HepG2 (cell line): ENCODE measurements around the gene AQP7. TPM values are rescaled to one million over a fixed set of nuclear protein-coding genes. Genes with fewer than 3 reads are reported as not detected.

Source experiments
- ATAC-seq: fragments of 200-7000 bp; cut with Tn5 transposase; 3 replicates; pipeline ENCODE4 v1.9.1; 2020; ENCODE audit warnings: mild to moderate bottlenecking, moderate library complexity
- BruUV-seq: library from RNA; stranded (reverse); fragments of 400-500 nt; replicated peaks from 2 replicates; lab custom pipeline; 2021; lab: Mats Ljungman, UMichigan
- CTCF ChIA-PET: fragments of 300-600 bp; formaldehyde crosslinking; extraction: SDS; loops from one replicate; lab custom pipeline; 2021; ENCODE audit warnings: low total read pairs, inconsistent platforms, low intra/inter-chr PET ratio; lab: Yijun Ruan, JAX
- POLR2A ChIA-PET: fragments of 350-600 bp; sonication (Branson Sonifier 250); formaldehyde crosslinking; loops from one replicate; lab custom pipeline; 2020; ENCODE audit warnings: antibody characterized with exemption, inconsistent platforms; lab: Yijun Ruan, JAX
- DNase-seq: peaks from one replicate; pipeline ENCODE4 v3.0.0-alpha.2; 2015; ENCODE audit warnings: low spot score
- FAIRE-seq: peaks from 3 replicates; lab custom pipeline; 2011; peaks lifted over from hg19 to GRCh38; lab: Jason Lieb, UNC
- H2AFZ ChIP-seq: one replicate; pipeline ENCODE4 v1.6.1; 2011; ENCODE audit warnings: low read length, inconsistent platforms
- H3K27ac ChIP-seq: fragments of 300-600 bp; 3 replicates; pipeline ENCODE4 v1.8.0; 2011; ENCODE audit warnings: mixed run types, mild to moderate bottlenecking, mixed read lengths, low read length, inconsistent platforms; ENCODE audit not compliant: insufficient read depth; ENCODE audit errors: extremely low read length
- H3K27me3 ChIP-seq, 2 experiments: fragments of 200-600 bp in 1 of 2; 2 replicates in 1 of 2; 3 replicates in 1 of 2; pipeline versions ENCODE4 v1.6.0 to v1.8.0; 2011; ENCODE audit warnings: low read length in 2 of 2, mild to moderate bottlenecking in 2 of 2, moderate library complexity in 2 of 2, inconsistent platforms in 1 of 2; ENCODE audit not compliant: insufficient read depth in 2 of 2, control insufficient read depth in 1 of 2
- H3K36me3 ChIP-seq, 2 experiments: fragments of 200-600 bp in 1 of 2; replicated peaks in 1 of 2; 2 replicates in 1 of 2; 3 replicates in 1 of 2; pipeline versions ENCODE4 v1.5.1 to v1.8.0; 2011; ENCODE audit warnings: low read length in 2 of 2, inconsistent platforms in 1 of 2; ENCODE audit not compliant: insufficient read depth in 2 of 2, control insufficient read depth in 1 of 2
- H3K4me1 ChIP-seq: 2 replicates; pipeline ENCODE4 v1.5.1; 2012; ENCODE audit warnings: low read length, inconsistent platforms; ENCODE audit not compliant: insufficient read depth
- H3K4me2 ChIP-seq: 2 replicates; pipeline ENCODE4 v1.6.0; 2011; ENCODE audit warnings: low read depth, low read length, inconsistent platforms
- H3K4me3 ChIP-seq, 3 experiments: fragments of 200-600 bp in 1 of 3; sonication (generic), shearing (Covaris generic) in 1 of 3; replicated peaks in 1 of 3; 2 replicates each; pipeline ENCODE4 v1.5.1; 2011 to 2016; ENCODE audit warnings: low read length in 3 of 3, inconsistent platforms in 2 of 3, low read depth in 2 of 3, mild to moderate bottlenecking in 2 of 3, control low read depth in 1 of 3, mixed read lengths in 1 of 3; ENCODE audit not compliant: insufficient read depth in 1 of 3
- H3K79me2 ChIP-seq: one replicate; pipeline ENCODE4 v1.6.1; 2011; ENCODE audit warnings: low read length, inconsistent platforms; ENCODE audit not compliant: insufficient read depth
- H3K9ac ChIP-seq: 2 replicates; pipeline ENCODE4 v1.6.0; 2011; ENCODE audit warnings: mild to moderate bottlenecking, low read depth, low read length, inconsistent platforms; ENCODE audit not compliant: insufficient read depth
- H3K9me3 ChIP-seq: 2 replicates; pipeline ENCODE4 v1.5.1; 2012; ENCODE audit warnings: mild to moderate bottlenecking, low read length
- H4K20me1 ChIP-seq: 2 replicates; pipeline ENCODE4 v1.6.0; 2011; ENCODE audit warnings: inconsistent platforms, mild to moderate bottlenecking, low read length, moderate library complexity; ENCODE audit not compliant: insufficient read depth
- CCAR2 ChIP-seq: fragments of 200-400 bp; formaldehyde crosslinking; optimal IDR thresholded peaks from 2 replicates; pipeline ENCODE3; 2018; ENCODE audit warnings: low read depth, mild to moderate bottlenecking, low read length, moderate library complexity
- MTF1 ChIP-seq: sonication (generic); formaldehyde crosslinking; IDR thresholded peaks from 2 replicates; pipeline ENCODE4 v1.5.0; 2020; ENCODE audit warnings: missing genetic modification reagents
- MXD4 ChIP-seq: IDR thresholded peaks from 2 replicates; pipeline ENCODE4 v1.6.1; 2016; ENCODE audit warnings: mild to moderate bottlenecking, missing biosample characterization, missing genetic modification reagents
- POLR2AphosphoS5 ChIP-seq: IDR thresholded peaks from 2 replicates; pipeline ENCODE4 v1.6.1; 2012; ENCODE audit warnings: low read depth, low read length
- TEAD3 ChIP-seq: optimal IDR thresholded peaks from 2 replicates; pipeline ENCODE3; 2016; ENCODE audit warnings: borderline replicate concordance
- ZNF460 ChIP-seq: sonication (generic); formaldehyde crosslinking; IDR thresholded peaks from 2 replicates; pipeline ENCODE4 v1.5.1; 2020; ENCODE audit warnings: missing genetic modification reagents, mild to moderate bottlenecking, borderline replicate concordance
- ZNF569 ChIP-seq: sonication (generic); formaldehyde crosslinking; IDR thresholded peaks from 2 replicates; pipeline ENCODE4 v1.5.0; 2020; ENCODE audit warnings: mild to moderate bottlenecking, missing genetic modification reagents, moderate library complexity, borderline replicate concordance
- ZNF816 ChIP-seq: sonication (generic); formaldehyde crosslinking; IDR thresholded peaks from 2 replicates; pipeline ENCODE4 v1.8.0; 2022; ENCODE audit warnings: missing genetic modification reagents, mild to moderate bottlenecking, borderline replicate concordance
- WGBS: methylation state at CpG from one replicate; pipeline ENCODE4 v1.1.6; 2017; ENCODE audit warnings: low lambda C conversion rate; 5-methylcytosine and 5-hydroxymethylcytosine counted together
- in situ Hi-C: cut with HindIII; loops from 2 replicates; pipeline ENCODE4 v1.10.0; 2017; ENCODE audit warnings: low pct_unique_long_range_greater_than_20kb; ENCODE audit not compliant: extremely low pct_ligation_motif_present
- intact Hi-C: fragments of 100-400 bp; cut with micrococcal nuclease; formaldehyde crosslinking; loops from one replicate; pipeline ENCODE4 v1.10.0; 2022; ENCODE audit not compliant: unreplicated experiment
- polyA plus RNA-seq, 8 experiments: library from polyadenylated mRNA; depleted of rRNA in 3 of 8; stranded (reverse) in 7 of 8; unstranded in 1 of 8; fragments of >200 nt; fragmentation: Illumina TruSeq in 4 of 8; extraction: Trizol in 4 of 8; gene quantifications; 2 replicates each; pipeline versions ENCODE4 v1.2.1 to v1.2.3, GENCODE V29; 2011 to 2016; ENCODE audit warnings: low read depth in 4 of 8, missing spikeins in 1 of 8, mixed read lengths in 1 of 8; ENCODE audit not compliant: insufficient read depth in 1 of 8
- total RNA-seq, 5 experiments: library from RNA; depleted of rRNA; stranded (reverse); fragments of >200 nt; fragmentation: Illumina TruSeq; extraction: Trizol; gene quantifications; 2 replicates each; pipeline ENCODE4 v1.2.3, GENCODE V29; 2016; ENCODE audit warnings: low read depth in 1 of 5
- TF ChIP-seq, protein P1 (sequence below): sonication (generic); formaldehyde crosslinking; IDR thresholded peaks from 2 replicates; pipeline ENCODE4 v1.8.0; 2022; ENCODE audit warnings: missing genetic modification reagents, mild to moderate bottlenecking, moderate library complexity, borderline replicate concordance

Gene AQP7
- total and polyA plus RNA-seq, 2 of the 13 experiments (the other 11 are each of a cell fraction or from before 2014, with no cell fraction given), result 1.9 to 2.1 TPM

DNA sequence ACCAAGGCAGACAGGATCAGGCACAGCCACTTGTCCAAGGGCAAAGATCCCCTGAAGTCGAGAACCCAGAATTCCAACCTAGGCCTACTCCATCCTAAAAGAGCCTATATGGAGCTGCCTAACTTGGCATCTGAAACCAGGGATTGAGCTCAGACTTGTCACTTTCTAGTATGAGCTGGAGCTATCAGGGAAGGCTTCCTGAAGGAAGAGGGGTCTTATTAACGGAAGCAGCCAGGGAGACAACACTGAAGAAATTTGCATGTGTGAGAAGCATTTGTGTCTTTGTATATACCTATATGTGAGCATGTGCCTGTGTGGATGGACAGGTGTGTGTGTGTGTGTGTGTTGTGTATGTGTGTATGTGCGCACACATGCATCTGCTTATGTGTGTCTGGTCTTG, 4.7 kb upstream of the AQP7 start:
- Histone ChIP-seq H3K9ac (no peak overlapping the region), H3K79me2 (no peaks in the 10 kb centered on the region), H3K27ac (no peak overlapping the region), H4K20me1 (no peaks in the 10 kb centered on the region), H3K4me3 (no peak overlapping the region), H2AFZ (no peak overlapping the region), H3K4me1 (peaks cover 24% of the 10 kb centered on the region), H3K36me3 (no peaks in the 10 kb centered on the region), H3K4me2 (no peak overlapping the region), H3K27me3 (peaks cover 7 to 42% of the 10 kb centered on the region in 2 experiments), H3K9me3 (no peaks in the 10 kb centered on the region)
- CTCF ChIA-PET, result no interaction called here
- FAIRE-seq, result no peak
- WGBS, result 68% methylated on average over 3 of the region's 3 CpGs
- no peak for TF ChIP-seq CCAR2
- TF ChIP-seq, protein P1, sequence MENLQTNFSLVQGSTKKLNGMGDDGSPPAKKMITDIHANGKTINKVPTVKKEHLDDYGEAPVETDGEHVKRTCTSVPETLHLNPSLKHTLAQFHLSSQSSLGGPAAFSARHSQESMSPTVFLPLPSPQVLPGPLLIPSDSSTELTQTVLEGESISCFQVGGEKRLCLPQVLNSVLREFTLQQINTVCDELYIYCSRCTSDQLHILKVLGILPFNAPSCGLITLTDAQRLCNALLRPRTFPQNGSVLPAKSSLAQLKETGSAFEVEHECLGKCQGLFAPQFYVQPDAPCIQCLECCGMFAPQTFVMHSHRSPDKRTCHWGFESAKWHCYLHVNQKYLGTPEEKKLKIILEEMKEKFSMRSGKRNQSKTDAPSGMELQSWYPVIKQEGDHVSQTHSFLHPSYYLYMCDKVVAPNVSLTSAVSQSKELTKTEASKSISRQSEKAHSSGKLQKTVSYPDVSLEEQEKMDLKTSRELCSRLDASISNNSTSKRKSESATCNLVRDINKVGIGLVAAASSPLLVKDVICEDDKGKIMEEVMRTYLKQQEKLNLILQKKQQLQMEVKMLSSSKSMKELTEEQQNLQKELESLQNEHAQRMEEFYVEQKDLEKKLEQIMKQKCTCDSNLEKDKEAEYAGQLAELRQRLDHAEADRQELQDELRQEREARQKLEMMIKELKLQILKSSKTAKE, result no peak
- no peak for TF ChIP-seq TEAD3 (CRISPR knock-in tag)
- no peak for TF ChIP-seq ZNF460
- no TSS peak for BruUV-seq
- POLR2A ChIA-PET, result interaction anchor here (1.3 kb wide), 1 partner anchor 9 kb away, joined by 4 read pairs; no protein-coding TSS in a partner anchor
- no peak for ATAC-seq
- intact Hi-C loops (no loop called here), in situ Hi-C loops (loop anchor here (5.0 kb wide), 1 partner anchor 40 kb away; the partner anchor contains the start of gene AQP3)
- DNase-seq, result no peak

- Histone ChIP-seq H3K27ac (no peak overlapping the region), H3K9me3 (no peaks in the 10 kb centered on the region), H3K4me3 (no peak overlapping the region), H2AFZ (no peak overlapping the region), H3K27me3 (peaks cover 7 to 28% of the 10 kb centered on the region in 2 experiments), H4K20me1 (no peaks in the 10 kb centered on the region), H3K4me1 (peaks cover 24% of the 10 kb centered on the region), H3K4me2 (no peak overlapping the region), H3K9ac (no peak overlapping the region), H3K79me2 (no peaks in the 10 kb centered on the region), H3K36me3 (no peaks in the 10 kb centered on the region)
- no TSS peak for BruUV-seq
- TF ChIP-seq MTF1 (CRISPR knock-in tag) (no peak), MXD4 (no peak), ZNF569 (CRISPR knock-in tag) (no peak), POLR2AphosphoS5 (no peak), ZNF816 (CRISPR knock-in tag) (no peak)
- WGBS, result 49% methylated on average over 4 of the region's 4 CpGs
- DNase-seq, result no peak
- POLR2A ChIA-PET, result interaction anchor here (0.9 kb wide), 1 partner anchor 11 kb away, joined by 3 read pairs; no protein-coding TSS in a partner anchor
- no peak for FAIRE-seq
- CTCF ChIA-PET, result interaction anchor here (0.6 to 3.2 kb wide), 4 partner anchors 10 to 62 kb away, joined by 4 to 31 read pairs (median 16); no protein-coding TSS in a partner anchor
- intact Hi-C loops, result loop anchor here (5.0 kb wide), 1 partner anchor 112 kb away; no protein-coding TSS in a partner anchor
- peak; percentile 70 for ATAC-seq
- in situ Hi-C loops, result loop anchor here (5.0 kb wide), 1 partner anchor 42 kb away; the partner anchor contains the start of gene AQP3
Observed at GRCh38 chr9:33404788-33405362, 2.5 kb upstream of the AQP7 start.
